HG02970 (cell line): ENCODE data around the gene SFTPB.
"Not testable (repeated sequence)": the region's sequence is repeated elsewhere in the genome, so short reads cannot be mapped to it uniquely, and the experiment has no call there.

Experiments
- ATAC-seq: cut with Tn5 transposase; IDR thresholded peaks from one replicate; pipeline ENCODE4 v1.9.1; 2021; ENCODE audit warnings: mild to moderate bottlenecking, moderate library complexity, moderate number of reproducible peaks; ENCODE audit not compliant: unreplicated experiment, low FRiP score

SFTPB gene

DNA sequence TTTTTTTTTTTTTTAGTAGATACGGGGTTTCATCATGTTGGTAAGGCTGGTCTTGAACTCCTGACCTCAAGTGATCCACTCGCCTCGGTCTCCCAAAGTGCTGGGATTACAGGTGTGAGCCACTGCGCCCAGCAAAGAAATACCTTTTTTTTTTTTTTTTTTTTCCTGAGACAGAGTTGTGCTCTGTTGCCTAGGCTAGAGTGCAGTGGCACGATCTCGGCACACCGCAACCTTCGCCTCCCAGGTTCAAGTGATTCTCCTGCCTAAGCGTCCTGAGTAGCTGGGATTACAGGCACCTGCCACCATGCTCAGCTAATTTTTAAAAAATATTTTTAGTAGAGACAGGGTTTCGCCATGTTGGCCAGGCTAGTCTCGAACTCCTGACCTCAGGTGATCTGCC lies 7.7 kb downstream of the SFTPB start:
- not testable (repeated sequence) for ATAC-seq

DNA sequence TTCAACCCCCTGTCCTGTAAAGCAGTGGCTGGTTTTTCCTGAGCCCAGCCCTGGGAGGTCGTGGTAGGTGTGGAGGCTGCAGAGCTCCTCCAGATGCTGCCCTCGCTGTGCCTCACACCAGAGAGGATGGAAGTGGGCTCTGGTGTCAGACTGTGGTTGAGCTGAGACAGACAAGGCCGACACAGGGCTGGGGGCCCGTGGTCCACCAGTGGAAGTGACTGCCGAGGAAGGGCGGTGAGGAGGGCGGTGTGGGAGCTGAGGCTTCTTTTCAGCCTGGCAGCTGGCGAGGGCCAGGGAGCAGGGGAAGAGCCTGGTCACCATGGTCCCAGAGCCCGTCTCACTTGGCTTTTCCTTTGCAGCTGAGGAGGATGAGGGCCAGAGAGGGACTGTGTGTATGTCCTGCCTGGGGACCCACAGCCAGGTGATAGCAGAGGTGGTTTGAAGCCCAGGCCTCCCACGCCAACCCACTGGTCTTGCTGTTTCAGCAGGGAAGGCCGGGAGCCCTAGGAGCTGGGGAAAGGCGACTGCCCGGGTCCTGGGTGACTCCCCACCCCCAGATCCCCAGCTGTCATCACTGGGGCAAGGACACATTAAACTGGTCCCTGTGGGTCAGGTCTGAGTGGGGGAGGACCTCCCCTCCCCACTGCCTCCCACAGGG lies 8.5 kb downstream of the SFTPB start:
- no peak for ATAC-seq

DNA sequence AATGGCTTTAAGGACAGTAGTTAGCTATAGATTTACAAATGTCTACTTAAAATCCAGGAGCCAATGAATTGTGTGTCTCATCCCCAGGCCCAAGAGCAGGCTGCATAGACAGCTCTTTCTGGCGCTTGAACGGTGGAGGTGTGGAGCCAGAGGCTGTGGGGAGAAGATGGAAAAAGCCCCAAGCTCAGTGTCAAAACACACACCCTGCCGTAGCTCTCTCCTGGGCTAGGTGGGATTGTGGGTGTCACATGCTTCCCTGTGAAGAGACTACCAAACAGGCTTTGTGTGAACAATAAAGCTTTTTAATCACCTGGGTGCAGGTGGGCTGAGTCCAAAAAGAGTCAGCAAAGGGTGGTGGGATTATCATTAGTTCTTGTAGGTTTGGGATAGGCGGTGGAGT lies 10.6 kb downstream of the SFTPB start:
- not testable (repeated sequence) for ATAC-seq

DNA sequence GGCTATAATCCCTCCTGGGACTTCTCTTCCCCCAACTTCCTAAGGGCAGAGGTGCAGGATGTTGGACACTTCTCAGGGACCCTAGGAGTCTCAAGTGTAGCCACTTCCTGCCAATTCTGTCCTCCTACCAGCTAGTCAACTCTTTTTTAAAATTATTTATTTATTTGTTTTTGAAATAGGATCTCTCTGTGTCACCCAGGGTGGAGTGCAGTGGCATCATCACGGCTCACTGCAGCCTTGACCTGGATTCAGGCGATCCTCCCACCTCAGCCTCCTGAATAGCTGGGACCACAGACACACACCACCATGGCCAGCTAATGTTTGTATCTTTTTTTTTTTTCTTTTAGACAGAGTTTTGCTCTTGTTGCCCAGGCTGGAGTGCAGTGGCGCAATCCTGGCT lies 11.5 kb downstream of the SFTPB start:
- no peak for ATAC-seq

DNA sequence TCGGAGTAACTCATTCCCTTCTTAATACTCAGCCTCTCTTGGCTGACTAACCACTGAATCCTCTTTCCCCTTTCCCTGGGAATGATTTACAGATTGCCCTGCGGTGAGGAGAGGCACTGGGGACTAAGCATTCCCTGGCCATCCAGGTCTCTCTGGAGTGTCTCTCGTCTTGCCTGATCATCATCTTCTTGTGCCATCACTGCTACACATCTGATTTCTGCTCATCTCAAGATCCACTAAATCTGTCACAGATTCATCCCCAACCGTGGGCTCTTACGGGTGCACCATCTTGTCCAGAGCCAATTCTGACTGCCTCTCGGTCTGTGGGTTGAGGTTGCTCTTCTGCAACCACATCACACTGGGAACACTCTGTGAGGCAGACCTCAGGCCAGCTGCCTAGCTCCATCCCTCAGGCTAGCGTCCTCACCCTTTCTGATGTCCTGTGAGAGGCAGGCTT lies 12.0 kb downstream of the SFTPB start:
- ATAC-seq, result no peak

DNA sequence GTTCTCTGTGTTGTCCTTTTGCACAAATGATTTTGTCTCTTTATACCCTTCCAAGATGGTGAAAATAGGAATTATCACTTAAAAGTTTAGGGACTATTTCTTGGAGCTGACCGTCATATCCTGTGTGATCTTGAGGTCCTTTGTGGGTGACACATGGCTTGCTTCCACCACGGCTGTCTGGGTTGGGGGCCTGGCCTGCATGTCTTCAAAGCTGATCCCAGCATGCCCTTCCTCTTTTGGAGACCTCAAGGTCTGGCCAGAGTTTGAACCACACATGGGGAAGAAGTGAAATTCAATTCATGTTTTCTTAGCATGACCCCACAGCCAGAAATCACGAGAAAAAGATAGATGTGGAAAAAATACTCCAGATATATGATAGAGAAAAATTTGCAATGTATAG lies 14.0 kb downstream of the SFTPB start:
- ATAC-seq, result no peak

DNA sequence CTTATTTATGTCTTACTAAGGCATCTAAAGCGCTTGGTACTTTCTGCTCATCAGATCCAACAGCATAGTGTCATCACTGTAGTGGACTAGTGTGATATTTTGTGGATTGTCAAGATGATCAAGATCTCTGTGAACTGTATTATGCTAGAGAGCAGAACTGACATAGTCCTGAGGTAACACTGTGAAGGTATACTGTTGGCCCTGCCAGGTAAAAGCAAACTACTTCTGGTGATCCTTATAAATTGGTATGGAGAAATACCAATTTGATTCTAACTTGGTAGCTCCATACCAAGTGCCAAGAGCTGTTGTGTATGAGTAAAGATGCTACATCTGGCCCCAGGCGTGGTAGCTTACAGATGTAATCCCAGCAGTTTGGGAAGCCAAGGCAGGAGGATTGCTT lies 15.9 kb downstream of the SFTPB start:
- no peak for ATAC-seq

DNA sequence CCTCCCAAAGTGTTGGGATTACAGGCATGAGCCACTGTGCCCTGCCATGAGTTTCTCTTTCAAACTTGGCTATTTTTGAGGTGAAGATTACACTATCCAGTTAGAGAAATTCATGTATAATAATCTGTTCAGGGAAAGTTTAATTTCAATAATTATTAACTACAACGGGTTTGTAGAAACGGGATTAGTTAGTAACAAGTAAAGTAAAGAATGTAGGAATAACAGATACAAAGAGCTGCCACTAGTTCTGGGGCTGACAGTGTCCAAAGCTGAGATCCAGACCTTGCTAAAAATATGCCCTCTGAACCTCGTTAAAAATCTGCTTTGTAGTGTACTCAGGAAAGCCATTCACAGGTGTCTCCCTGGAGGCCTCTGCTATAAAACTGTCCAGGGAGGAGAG lies 16.9 kb downstream of the SFTPB start:
- ATAC-seq, result no peak

DNA sequence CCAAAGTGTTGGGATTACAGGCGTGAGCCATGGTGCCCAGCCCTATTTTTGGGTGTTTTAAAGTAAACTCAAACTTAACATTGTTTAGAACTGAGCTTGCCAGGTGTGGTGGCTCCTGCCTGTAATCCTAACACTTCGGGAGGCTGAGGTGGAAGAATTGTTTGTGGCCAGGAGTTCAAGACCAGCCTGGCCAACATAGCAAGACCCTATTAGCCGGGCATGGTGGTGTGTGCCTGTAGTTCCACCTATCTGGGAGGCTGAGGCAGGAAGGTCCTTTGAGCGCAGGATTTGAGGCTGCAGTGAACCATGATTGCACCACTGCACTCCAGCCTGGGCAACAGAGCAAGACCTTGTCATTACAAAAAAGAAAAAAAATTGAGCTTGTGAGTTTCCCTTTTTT lies 17.5 kb downstream of the SFTPB start:
- ATAC-seq, result no peak

DNA sequence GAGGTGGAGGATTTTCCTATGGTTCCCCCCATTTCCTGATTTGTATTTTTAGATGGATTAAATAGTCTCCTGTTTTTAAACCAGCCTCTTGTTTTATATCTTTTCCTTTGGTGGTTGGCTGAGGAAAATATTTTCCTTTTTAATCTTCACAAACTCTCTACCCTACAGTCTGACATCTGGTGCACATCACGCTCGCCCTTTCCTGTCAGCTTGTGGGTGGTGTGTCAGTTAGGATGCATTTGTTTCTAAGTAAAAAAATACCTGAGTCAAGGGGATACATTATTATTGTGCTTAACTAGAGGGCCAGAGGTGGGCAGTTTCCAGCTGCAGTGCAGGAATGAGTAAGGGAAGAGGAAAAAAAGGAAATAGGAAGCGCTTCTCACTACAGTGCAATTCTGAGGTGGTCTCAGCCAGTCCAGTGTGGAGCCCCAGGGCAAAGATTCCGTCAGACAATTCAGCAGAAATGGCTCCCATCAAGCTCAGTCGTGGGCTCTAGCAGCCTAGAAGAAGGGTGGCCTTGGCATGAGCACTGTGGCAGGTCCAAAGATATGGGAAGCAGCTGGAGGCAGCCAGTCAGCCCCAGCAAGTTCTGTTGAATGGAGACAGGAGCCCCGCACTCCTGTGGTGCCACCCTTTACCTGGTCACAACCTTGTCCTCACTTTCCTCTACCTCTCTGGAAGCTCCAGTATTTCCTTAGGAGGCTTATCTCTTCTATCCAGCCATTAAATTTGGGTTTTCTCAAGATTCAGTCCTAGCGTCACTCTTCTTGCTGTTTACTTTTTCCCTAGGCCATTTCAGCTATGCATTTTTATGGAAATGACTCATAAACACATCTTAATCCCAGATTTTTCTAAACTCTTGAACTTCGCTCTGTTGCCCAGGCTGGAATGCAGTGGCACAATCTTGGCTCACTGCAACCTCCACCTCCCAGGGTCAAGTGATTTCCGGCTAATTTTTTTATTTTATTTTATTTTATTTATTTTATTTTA lies 18.5 kb downstream of the SFTPB start:
- no peak for ATAC-seq

DNA sequence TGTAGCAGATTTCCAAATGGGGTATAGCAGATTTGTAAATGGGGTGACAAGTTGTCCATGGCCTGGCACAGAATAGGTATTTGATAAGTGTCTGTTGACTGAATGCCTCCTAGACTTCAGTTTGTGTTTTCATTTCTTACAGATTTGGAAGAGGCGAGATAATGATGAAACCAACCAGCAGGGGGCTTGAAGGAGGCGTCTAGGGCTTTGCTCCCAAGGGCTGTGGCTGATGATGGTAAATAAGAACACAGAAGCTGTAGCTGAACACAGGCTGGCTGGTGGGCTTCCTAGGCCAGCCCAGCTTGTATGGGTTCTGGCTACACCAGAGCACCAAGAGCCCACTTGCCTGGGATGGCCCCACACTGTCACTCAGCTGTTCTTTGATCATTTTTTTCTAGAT lies 19.4 kb downstream of the SFTPB start:
- no peak for ATAC-seq

DNA sequence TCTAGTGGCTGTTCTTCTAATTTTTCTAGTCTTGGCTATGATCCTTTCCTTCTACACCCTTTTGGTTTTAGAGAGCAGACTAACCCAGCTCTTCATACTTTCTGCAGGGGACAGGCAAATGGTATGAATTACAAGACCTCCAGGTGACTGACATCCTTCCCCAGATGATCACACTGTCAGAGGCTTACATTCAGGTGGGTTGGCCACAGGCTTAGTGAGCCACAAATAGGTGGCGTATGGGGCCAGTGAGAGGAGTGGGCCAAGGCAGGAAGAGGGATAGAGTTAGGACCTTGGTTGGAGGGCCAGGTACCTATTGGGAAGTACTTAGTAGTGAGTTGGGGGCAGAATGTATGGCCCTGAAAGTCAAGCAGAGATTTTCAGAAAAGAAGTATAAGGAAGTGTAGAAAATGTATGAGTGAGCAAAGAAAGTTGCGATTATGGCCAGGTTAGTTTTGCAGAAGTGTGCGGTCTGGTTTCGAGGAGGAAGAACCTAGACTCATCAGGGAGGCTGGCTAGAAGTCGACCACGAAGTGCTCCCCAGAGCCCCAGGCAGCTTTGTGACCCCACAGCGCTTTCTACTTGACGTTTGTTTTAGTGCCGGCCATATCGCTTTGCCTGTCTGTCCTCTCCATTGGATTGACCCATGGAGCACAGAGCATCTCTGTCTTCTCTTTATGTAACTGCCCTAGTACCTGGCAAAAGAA lies 20.0 kb downstream of the SFTPB start:
- no peak for ATAC-seq

DNA sequence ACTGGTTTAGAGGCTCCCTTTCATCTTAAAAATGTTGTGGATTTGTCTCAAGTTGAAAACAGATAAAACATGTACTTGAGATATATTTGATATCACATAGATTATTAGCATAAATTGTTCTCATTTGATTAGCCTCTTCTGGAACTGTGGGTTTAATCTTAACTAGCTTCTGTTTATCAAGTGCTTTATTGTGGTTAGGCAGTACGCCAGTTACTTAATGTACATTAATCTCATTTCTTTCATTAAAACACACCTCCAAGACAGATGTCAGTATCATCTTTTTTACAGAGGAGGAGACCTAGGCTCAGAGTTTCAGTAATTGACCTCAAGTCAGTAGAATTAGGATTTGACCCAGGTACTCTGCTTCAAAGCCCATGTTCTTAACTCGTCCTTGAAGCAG lies 21.8 kb downstream of the SFTPB start:
- ATAC-seq, result no peak

DNA sequence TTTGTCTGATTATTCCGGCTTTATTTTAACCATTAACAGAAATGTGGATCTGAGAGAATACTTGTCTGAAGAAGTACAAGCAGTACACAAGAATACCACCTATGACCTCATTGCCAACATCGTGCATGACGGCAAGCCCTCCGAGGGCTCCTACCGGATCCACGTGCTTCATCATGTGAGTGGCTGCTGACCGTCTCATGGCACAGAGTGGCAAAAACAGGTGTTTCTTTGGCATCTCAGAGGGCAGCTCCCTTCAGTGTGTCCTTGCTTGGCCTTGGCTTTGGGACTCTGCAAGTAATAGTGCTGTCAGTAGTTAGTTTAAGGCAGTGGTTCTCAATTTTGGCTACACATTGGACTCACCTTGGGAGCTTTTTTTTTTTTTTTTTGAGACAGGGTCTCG lies 23.1 kb downstream of the SFTPB start:
- no peak for ATAC-seq

DNA sequence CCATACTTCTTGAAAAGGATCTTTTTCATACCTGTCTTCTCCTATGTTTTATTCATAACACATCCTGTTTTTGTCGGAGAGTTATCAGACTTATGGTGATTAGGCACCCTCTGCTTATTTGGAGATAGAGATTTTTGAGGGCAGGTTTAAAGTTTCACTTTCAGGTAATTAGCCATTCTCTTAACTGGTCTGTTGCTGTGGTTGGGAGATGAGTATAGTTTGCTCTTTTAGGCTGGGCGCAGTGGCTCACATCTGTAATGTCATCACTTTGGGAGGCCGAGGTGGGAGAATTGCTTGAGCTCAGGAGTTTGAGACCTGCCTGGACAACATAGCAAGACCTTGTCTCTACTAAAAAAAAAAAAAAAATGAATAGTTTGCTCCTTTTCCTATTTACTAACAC lies 25.3 kb downstream of the SFTPB start:
- ATAC-seq, result no peak

DNA sequence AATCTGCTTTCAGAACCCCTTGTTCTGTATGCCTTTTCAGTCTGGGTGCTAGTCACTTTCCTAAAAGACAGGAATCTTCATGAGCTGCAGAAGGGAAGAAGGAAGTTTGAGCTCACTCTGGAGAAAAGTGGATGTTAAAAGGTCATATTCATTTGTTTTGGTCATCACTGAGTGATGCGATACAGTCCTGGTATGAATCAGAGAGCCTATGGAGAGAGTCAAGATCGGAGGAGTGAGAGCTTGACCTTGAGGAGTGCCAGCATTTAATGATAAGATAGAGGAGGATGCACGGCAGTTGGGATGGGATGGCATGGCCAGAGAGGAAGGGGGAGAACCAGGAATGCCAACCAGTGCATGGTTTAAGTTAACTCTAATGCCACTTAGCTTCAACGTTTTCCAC lies 32.4 kb downstream of the SFTPB start:
- ATAC-seq, result no peak

DNA sequence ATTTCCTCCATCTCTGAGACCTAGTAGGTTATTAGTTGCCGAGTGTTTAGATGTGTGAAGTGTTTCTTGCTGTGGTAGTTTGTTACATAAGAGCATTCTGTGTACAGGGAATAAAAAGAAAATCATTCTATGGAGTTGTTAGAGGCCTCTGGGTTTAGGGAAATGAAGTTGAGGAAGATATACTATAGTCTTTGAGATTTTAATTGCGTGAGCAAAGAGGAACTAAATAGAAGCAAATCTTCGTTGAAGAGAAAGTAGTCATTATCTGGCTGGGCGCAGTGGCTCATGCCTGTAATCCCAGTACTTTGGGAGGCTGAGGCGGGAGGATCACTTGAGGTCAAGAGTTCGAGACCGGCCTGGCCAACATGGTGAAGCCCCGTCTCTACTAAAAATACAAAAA lies 33.0 kb downstream of the SFTPB start:
- ATAC-seq, result no peak

DNA sequence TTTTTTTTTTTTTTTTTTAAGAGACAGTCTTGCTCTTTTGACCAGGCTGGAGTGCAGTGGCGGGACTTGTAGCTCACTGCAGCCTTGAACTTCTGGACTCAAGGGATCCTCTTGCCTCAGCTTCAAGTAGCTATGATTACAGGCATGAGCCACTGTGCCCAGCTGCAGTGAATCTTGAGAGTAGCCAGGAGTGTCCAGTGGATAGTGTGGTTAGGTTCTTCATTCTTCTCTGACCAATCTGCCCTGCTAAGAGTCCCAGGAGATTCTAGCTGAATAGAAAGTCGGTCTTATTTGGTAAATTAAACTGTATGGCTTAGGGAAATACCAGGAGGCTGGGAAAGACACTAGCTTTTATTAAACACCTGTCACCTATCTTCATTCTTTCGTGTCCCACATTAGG lies 36.7 kb downstream of the SFTPB start:
- ATAC-seq, result no peak

DNA sequence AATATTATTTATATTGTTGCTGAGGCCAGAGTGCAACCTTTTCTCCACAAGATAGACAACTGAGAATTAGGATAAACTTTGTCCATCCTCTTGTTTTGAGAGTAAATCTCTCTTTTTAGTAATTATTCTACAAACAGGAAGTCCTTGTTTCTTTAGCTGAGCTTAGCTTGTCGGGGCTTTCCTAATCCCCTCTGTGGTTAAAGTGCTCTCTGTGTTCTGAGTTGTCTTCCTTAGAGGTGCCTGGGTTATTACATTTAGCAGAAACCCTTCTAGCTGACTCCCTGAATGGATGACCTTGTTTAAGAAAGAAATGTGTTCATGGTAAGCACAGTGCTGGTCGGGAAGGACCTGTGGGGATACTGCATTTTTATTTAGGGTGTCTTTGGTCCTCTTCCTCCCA lies 39.3 kb downstream of the SFTPB start:
- ATAC-seq, result no peak

DNA sequence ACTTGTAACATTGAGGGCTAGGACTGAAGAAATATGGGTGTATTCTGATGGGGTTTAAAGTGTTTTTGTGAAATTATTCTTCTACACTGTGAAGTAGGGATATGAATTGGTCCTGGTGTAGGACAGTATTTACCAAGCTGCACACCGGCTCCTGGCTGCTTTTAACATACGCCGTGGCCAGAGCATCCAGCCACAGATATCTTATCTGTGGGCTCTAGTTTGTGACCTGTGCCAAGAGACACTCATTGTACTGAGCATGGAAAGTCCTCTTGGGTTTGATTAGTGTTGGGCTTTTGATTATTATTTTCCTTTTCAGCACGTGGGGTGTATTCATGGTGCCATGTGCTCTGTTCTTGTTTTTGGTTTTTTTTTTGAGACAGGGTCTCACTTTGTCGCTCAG lies 44.0 kb downstream of the SFTPB start:
- ATAC-seq, result no peak

DNA sequence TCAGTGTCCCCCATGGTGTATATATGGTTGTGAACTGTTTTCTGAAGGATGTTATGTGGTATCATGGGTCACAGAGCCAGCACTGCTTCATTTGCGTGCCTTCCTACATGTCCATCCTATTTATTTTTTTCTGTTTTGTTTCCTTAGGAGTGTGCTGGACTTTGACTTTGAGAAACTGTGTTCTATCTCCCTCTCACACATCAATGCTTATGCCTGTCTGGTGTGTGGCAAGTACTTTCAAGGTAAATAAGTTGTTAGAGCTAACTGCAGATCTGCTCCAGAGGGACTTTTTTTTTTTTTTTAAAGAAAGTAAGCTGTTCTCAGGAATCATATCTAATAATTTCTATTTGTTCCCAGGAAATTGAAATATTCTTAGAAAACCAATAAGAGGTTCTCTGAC lies 46.7 kb downstream of the SFTPB start:
- ATAC-seq, result no peak
